ENCODE results near the gene CCNDBP1. TPM values are rescaled to one million over a fixed set of nuclear protein-coding genes. Genes with fewer than 3 reads are reported as not detected.
"Not testable (repeated sequence)": the region's sequence is repeated elsewhere in the genome, so short reads cannot be mapped to it uniquely, and the experiment has no call there.

The CCNDBP1 gene
- total and polyA plus RNA-seq, 2 donors = 60.7 to 87.9 TPM

DNA sequence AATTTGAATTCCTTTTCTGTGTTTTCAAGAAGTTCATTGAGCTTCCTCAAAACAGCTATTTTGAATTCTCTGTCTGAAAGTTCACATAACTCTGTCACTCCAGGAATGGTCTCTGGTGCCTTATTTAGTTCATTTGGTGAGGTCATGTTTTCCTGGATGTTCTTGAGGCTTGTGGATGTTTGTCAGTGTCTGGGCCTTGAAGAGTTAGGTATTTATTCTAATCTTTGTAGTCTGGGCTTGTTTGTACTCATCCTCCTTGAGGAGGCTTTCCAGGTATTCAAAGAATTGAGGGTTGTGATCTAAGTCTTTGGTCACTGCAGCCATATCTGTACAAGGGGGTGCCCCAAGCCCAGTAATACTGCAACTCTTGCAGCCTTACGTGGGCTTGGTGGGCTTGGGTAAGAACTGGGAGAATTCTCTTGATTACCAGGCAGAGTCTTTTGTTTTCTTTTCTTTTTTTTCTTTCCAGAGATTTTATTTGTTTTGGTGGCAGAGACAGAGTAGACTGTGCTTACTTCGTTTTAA is 19.3 kb upstream of the CCNDBP1 start:
- no peak for DNase-seq (ENCODE audit: low read depth in 6 of 9, low spot score in 9 of 9)
- 98% methylated on average over 2 of the region's 2 CpGs for WGBS
- H3K9me3 ChIP-seq (ENCODE audit: control insufficient read depth in 2 of 2, insufficient read depth in 1 of 2, low read length in 1 of 2) = no peaks in the 10 kb centered on the region
- no peaks in the 10 kb centered on the region for H3K27me3 ChIP-seq (ENCODE audit: control insufficient read depth in 2 of 2, insufficient read depth in 1 of 2, low read length in 1 of 2)
- H3K4me1 ChIP-seq (ENCODE audit: control insufficient read depth in 2 of 2, insufficient read depth in 2 of 2, low read length in 2 of 2) = peaks cover 5 to 8% of the 10 kb centered on the region in 2 donors
- peaks cover 0 to 3% of the 10 kb centered on the region in 2 donors for H3K36me3 ChIP-seq (ENCODE audit: control insufficient read depth in 2 of 2, insufficient read depth in 2 of 2, low read length in 1 of 2)
- H3K27ac ChIP-seq (ENCODE audit: low read depth in 1 of 2, low read length in 1 of 2) = no peak overlapping the region
- H3K4me3 ChIP-seq (ENCODE audit: low read length in 2 of 2) = no peak overlapping the region

- not testable (repeated sequence) for H3K4me3 ChIP-seq (ENCODE audit: low read length in 2 of 2); H3K27ac ChIP-seq (ENCODE audit: low read depth in 1 of 2, low read length in 1 of 2); H3K9me3 ChIP-seq (ENCODE audit: control insufficient read depth in 2 of 2, insufficient read depth in 1 of 2, low read length in 1 of 2); H3K4me1 ChIP-seq (ENCODE audit: control insufficient read depth in 2 of 2, insufficient read depth in 2 of 2, low read length in 2 of 2); DNase-seq (ENCODE audit: low read depth in 6 of 9, low spot score in 9 of 9); H3K27me3 ChIP-seq (ENCODE audit: control insufficient read depth in 2 of 2, insufficient read depth in 1 of 2, low read length in 1 of 2); H3K36me3 ChIP-seq (ENCODE audit: control insufficient read depth in 2 of 2, insufficient read depth in 2 of 2, low read length in 1 of 2)
- WGBS = 96% methylated on average over 22 of the region's 28 CpGs
Observed at GRCh38 chr15:43167261-43167660, 17.9 kb upstream of the CCNDBP1 start.

DNA sequence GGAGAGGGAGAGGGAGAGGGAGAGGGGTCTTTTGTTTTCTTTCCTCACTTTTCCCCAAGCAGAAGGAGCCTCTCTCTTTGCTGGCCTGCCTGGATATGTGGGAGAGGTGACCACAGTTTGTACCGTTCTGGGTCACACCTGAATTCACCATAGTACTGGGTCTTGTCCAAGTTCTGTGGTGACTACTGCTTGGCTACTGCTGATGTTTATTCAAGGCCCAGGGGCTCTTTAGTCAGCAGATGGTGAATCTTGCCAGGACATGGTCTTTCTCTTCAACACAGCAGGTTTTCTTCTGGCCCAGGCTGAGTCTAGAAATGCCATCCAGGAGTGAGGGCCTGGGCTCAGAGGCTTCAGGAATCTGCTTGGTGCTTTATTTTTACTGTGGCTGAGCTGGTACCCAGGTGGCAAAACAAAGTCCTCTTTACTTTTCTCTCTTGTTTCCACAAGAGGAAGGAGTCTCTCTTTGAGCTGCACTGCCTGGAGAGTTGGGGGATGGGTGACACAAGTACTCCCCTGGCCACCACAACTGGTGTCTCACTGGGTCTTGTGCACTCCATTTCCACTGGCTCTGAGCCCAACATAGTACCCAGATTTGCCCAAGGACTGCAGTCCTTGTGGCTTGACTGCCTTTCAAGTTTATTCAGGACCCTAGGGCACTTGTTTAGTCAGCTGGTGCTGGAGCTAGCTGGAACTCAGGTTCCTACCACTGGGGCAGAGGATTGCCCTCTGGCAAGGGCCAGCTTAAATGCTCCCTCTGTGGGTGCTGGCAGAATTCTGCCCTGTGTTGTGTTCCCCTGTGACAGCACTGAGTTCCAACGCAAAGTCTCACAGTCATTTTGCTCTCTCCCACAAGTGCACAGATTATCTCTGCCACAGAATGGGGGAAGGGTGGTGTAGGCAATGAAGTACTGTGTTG is 16.8 kb upstream of the CCNDBP1 start:
- Histone ChIP-seq H3K27me3 (ENCODE audit: control insufficient read depth in 2 of 2, insufficient read depth in 1 of 2, low read length in 1 of 2) (no peaks in the 10 kb centered on the region), H3K9me3 (ENCODE audit: control insufficient read depth in 2 of 2, insufficient read depth in 1 of 2, low read length in 1 of 2) (no peaks in the 10 kb centered on the region), H3K4me3 (ENCODE audit: low read length in 2 of 2) (no peak overlapping the region), H3K27ac (ENCODE audit: low read depth in 1 of 2, low read length in 1 of 2) (peak overlapping the region in 1 of 2 donors; percentile 12), H3K4me1 (ENCODE audit: control insufficient read depth in 2 of 2, insufficient read depth in 2 of 2, low read length in 2 of 2) (peaks cover 5 to 8% of the 10 kb centered on the region in 2 donors), H3K36me3 (ENCODE audit: control insufficient read depth in 2 of 2, insufficient read depth in 2 of 2, low read length in 1 of 2) (peaks cover 0 to 3% of the 10 kb centered on the region in 2 donors)
- DNase-seq (ENCODE audit: low read depth in 6 of 9, low spot score in 9 of 9) = peak in 2 of 9 donors; percentile 26 to 33
- WGBS = 94% methylated on average over 2 of the region's 2 CpGs

GRCh38 chr15:43169888-43170287 is 15.3 kb upstream of the CCNDBP1 start:
- no peak overlapping the region for H3K27ac ChIP-seq (ENCODE audit: low read depth in 1 of 2, low read length in 1 of 2)
- no peak for DNase-seq (ENCODE audit: low read depth in 6 of 9, low spot score in 9 of 9)
- WGBS = 95% methylated on average over 4 of the region's 4 CpGs
- H3K27me3 ChIP-seq (ENCODE audit: control insufficient read depth in 2 of 2, insufficient read depth in 1 of 2, low read length in 1 of 2) = no peaks in the 10 kb centered on the region
- no peak overlapping the region for H3K4me3 ChIP-seq (ENCODE audit: low read length in 2 of 2)
- no peaks in the 10 kb centered on the region for H3K9me3 ChIP-seq (ENCODE audit: control insufficient read depth in 2 of 2, insufficient read depth in 1 of 2, low read length in 1 of 2)
- peaks cover 0 to 6% of the 10 kb centered on the region in 2 donors for H3K36me3 ChIP-seq (ENCODE audit: control insufficient read depth in 2 of 2, insufficient read depth in 2 of 2, low read length in 1 of 2)
- peaks cover 5 to 8% of the 10 kb centered on the region in 2 donors for H3K4me1 ChIP-seq (ENCODE audit: control insufficient read depth in 2 of 2, insufficient read depth in 2 of 2, low read length in 2 of 2)

- H3K36me3 ChIP-seq (ENCODE audit: control insufficient read depth in 2 of 2, insufficient read depth in 2 of 2, low read length in 1 of 2); H3K4me3 ChIP-seq (ENCODE audit: low read length in 2 of 2); H3K9me3 ChIP-seq (ENCODE audit: control insufficient read depth in 2 of 2, insufficient read depth in 1 of 2, low read length in 1 of 2); H3K27me3 ChIP-seq (ENCODE audit: control insufficient read depth in 2 of 2, insufficient read depth in 1 of 2, low read length in 1 of 2); H3K4me1 ChIP-seq (ENCODE audit: control insufficient read depth in 2 of 2, insufficient read depth in 2 of 2, low read length in 2 of 2); DNase-seq (ENCODE audit: low read depth in 6 of 9, low spot score in 9 of 9); H3K27ac ChIP-seq (ENCODE audit: low read depth in 1 of 2, low read length in 1 of 2): not testable (repeated sequence)
- 99% methylated on average over 23 of the region's 25 CpGs for WGBS
Observed at GRCh38 chr15:43175656-43176309, 9.4 kb upstream of the CCNDBP1 start.

DNA sequence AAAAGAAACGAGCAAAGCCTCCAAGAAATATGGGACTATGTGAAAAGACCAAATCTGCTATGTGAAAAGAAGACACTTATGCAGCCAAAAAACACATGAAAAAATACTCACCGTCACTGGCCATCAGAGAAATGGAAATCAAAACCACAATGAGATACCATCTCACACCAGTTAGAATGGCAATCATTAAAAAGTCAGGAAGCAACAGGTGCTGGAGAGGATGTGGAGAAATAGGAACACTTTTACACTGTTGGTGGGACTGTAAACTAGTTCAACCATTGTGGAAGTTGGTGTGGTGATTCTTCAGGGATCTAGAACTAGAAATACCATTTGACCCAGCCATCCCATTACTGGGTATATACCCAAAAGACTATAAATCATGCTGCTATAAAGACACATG is 8.1 kb upstream of the CCNDBP1 start:
- H3K4me3 ChIP-seq (ENCODE audit: low read length in 2 of 2); H3K27me3 ChIP-seq (ENCODE audit: control insufficient read depth in 2 of 2, insufficient read depth in 1 of 2, low read length in 1 of 2); H3K4me1 ChIP-seq (ENCODE audit: control insufficient read depth in 2 of 2, insufficient read depth in 2 of 2, low read length in 2 of 2); H3K27ac ChIP-seq (ENCODE audit: low read depth in 1 of 2, low read length in 1 of 2); H3K36me3 ChIP-seq (ENCODE audit: control insufficient read depth in 2 of 2, insufficient read depth in 2 of 2, low read length in 1 of 2); DNase-seq (ENCODE audit: low read depth in 6 of 9, low spot score in 9 of 9); H3K9me3 ChIP-seq (ENCODE audit: control insufficient read depth in 2 of 2, insufficient read depth in 1 of 2, low read length in 1 of 2): not testable (repeated sequence)
- WGBS = 96% methylated on average over 2 of the region's 2 CpGs

DNA sequence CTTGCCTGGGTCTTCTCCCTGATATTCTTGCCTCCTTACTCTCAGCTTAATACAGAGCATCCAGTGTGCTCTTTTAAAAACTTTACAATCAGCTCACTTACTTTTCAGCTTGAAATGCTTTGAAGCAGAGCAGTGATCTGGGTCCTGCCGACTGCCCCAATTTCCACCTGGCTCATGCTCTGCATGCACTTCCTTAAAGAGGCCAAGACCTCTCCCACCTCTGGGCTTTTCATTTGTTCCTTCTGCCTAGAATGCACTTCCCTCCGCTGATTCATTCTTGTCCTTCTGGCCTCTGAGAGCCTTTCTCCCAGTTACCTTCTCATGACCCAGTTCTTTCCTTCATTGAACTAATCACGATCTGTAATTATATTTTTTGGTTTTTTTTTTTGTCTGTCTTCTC is 1.9 kb upstream of the CCNDBP1 start:
- Histone ChIP-seq H3K4me3 (ENCODE audit: low read length in 2 of 2) (no peak overlapping the region), H3K27ac (ENCODE audit: low read depth in 1 of 2, low read length in 1 of 2) (no peak overlapping the region), H3K36me3 (ENCODE audit: control insufficient read depth in 2 of 2, insufficient read depth in 2 of 2, low read length in 1 of 2) (no peaks in the 10 kb centered on the region), H3K4me1 (ENCODE audit: control insufficient read depth in 2 of 2, insufficient read depth in 2 of 2, low read length in 2 of 2) (peaks cover 4 to 17% of the 10 kb centered on the region in 2 donors), H3K9me3 (ENCODE audit: control insufficient read depth in 2 of 2, insufficient read depth in 1 of 2, low read length in 1 of 2) (no peaks in the 10 kb centered on the region), H3K27me3 (ENCODE audit: control insufficient read depth in 2 of 2, insufficient read depth in 1 of 2, low read length in 1 of 2) (no peaks in the 10 kb centered on the region)
- no peak for DNase-seq (ENCODE audit: low read depth in 6 of 9, low spot score in 9 of 9)
- WGBS = 92% methylated on average over 3 of the region's 3 CpGs

DNA sequence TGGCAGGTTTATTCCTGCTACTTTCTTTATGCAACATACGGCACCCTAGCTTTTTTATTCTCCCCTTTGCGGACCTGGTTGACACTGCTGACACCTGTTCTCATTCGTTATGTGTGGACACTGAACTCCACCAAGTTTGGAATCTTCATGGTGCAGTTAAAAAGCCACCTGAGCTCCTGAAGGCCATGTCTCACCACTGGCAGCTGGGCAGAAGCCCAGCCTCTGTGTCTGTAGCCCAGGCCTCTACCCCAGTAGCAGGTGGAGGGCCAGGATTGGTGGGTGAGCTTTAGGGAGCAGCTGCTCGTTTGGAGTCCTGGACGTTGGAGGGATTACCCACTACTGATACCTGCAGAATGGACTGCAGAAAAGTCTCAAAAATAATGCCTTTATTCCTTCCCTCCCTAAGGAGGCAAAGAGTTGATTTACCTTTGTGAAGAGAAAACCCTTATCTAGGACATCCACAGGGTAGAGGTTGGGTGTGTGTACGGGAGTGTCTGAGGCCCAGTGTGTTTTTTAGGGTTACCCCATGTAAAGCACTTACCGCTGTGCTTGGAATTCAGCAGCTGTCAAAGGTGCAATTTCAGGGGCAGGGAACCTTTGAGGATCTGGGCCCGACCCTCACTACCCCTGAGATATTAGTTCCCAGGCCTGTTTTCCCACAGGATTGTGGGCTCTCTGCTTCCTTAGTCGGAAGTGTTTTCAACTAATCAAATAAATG is 637 bp upstream of the CCNDBP1 start:
- DNase-seq (ENCODE audit: low read depth in 6 of 9, low spot score in 9 of 9) = no peak
- Histone ChIP-seq H3K36me3 (ENCODE audit: control insufficient read depth in 2 of 2, insufficient read depth in 2 of 2, low read length in 1 of 2) (peaks cover 3 to 5% of the 10 kb centered on the region in 2 donors), H3K27ac (ENCODE audit: low read depth in 1 of 2, low read length in 1 of 2) (peak overlapping the region; percentile 87 to 97), H3K4me1 (ENCODE audit: control insufficient read depth in 2 of 2, insufficient read depth in 2 of 2, low read length in 2 of 2) (peaks cover 4 to 17% of the 10 kb centered on the region in 2 donors), H3K9me3 (ENCODE audit: control insufficient read depth in 2 of 2, insufficient read depth in 1 of 2, low read length in 1 of 2) (no peaks in the 10 kb centered on the region), H3K4me3 (ENCODE audit: low read length in 2 of 2) (peak overlapping the region; percentile 70 to 94), H3K27me3 (ENCODE audit: control insufficient read depth in 2 of 2, insufficient read depth in 1 of 2, low read length in 1 of 2) (no peaks in the 10 kb centered on the region)
- 96% methylated on average over 9 of the region's 9 CpGs for WGBS
